Suppressor macrophage (primary cell): Measurements from ENCODE around the gene SLIT3.

ENCODE experiments used
- DNase-seq, 4 experiments: peaks; one replicate each; pipeline ENCODE4 v3.0.0-alpha.2; 2020 to 2022

The SLIT3 gene

DNA sequence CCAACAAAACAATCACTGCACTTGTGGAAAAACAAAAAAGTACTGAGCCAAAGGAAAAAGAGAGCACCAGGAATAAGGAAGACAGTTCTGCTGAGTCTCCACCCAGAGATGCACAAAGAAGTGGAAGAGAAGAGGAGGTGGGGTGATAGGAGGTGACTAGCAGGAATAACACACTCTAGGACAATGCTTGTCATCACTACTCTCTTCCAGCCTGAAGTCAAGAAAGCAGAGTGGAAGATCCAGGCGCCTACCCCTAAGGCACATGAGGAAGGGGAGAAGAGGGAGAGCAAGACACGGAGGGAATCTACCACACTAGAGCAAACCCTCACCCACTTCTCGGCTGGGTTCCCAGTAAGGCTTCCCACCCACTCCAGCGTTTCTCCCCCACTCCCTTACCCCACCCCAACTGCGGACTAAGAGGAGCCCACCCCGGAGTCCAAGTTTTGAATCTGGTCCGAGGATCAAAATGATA is 1.7 kb downstream of the SLIT3 start:
- DNase-seq = no peak

DNA sequence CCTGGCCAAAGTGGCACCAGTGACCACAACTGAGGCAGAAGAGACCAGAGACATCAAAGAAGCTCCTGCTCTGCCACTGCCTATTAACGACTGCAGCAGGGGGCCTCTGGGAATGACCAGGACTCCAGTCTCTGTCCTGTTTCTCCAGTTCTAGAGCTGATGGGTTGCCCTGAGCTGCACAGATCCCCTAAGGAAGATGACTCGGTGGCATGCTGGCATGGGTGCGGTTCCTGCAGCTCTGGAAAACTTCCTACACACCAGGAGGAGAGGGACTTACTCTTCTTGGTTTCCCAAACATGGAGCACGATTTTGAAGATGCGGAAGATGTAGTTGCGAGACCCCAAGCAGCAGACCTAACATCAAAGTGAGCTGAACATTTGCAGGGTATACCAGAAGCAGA is 2.7 kb downstream of the SLIT3 start:
- no peak for DNase-seq

DNA sequence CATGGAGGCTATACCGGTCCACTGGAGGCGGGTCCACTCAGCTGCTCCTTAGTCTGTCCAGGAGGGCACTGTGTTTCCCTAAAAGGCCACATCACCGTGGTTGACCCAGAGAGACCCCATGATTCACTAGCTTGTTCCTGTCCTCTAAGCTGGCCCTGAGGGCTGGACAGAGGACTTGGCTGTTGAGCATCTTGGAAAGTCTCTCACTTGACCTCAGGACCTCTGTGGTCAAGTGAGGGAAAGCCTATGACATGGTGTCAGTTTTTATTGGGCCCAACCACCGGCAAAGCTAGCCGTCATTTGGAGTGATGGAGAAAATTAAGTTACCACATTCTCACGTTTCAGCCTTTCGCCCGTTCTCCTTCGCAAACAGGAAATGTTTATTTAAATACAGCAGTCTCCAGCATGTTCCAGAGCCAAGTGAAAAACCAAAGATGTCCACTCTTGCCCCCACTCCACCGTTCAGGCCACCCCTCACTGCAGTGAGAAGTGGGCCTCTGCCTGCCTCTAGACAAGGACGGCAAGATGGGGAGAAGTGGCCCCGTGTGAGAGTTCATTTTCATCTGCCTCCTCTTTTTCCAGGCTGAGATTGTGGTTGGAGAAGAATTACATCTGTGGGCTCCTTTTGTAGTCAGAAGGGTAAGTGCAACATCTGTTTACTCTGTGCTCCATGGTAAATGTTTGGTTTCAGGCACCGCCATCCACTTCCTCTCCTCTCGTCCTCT is 4.4 kb downstream of the SLIT3 start:
- DNase-seq = no peak

DNA sequence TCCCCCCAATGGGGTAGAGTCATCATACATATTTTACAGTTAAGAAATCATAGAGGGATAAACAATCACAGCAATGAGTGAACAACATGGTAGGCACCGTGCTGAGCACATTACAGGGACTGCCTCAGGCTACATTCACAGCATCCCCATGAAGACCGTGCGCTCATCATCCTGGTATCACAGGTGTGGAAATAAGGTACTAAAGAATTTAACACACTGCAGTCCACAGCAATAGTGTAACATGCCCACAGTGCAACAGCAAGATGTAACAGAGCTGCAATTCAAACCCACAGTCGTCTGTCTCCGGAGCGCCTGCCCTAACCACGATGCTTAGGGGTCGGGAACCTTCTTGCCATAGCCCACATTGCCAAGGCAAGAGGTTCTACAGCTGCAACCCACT is 5.6 kb downstream of the SLIT3 start:
- DNase-seq = no peak

DNA sequence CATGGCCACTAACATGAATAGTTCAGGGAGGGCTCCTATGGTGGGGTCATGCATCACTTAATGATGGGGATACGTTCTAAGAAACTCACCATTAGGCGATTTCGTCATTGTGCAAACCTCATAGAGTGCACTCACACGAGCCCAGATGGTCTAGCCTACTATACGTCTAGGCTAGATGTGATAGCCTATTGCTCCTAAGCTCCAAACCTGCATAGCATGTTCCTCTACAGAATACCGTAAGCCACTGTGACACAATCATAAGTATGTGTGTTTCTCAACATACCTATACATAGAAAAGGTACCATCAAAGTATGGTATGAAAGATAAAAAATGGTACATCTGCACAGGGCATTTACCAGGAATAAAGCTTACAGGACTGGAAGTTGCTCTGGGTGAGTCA is 6.3 kb downstream of the SLIT3 start:
- DNase-seq = no peak

DNA sequence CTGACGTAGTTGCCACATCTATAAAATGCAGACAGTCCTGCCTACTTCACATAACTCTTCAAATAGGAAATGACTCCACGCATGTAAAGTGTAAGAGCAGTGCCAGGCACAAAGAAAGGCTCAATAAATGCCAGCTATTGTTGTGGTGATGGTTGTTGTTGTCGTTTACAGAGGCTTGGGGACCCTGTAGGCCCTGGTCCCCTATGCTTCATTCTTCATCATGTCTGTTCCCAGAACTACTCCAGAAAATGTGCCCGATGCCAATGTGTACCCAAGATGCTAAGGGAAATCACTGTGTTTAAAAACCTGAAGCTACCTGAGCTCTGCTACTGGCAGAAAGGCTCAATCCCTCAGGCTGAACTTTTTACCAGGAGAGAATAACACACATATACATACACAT is 9.1 kb downstream of the SLIT3 start:
- no peak for DNase-seq

DNA sequence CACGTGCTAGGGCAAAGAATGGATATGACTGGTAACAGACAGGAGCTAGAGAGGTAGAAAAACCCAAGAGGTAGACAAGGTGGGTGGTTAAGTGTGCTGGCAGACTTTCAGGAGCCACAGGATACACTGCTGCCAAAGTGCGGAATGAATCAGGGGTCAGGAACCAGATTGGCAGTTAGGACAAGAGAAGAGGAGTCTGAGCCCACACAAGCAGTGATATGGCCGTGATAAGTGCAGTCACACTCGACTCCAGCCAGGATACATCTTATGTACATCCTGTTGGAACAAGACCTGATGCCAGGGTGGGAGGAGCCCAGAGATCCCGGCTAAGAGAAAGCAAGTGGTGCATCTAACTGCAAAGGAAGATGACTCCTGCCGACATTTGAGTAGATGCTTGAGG is 10.0 kb downstream of the SLIT3 start:
- DNase-seq = no peak

DNA sequence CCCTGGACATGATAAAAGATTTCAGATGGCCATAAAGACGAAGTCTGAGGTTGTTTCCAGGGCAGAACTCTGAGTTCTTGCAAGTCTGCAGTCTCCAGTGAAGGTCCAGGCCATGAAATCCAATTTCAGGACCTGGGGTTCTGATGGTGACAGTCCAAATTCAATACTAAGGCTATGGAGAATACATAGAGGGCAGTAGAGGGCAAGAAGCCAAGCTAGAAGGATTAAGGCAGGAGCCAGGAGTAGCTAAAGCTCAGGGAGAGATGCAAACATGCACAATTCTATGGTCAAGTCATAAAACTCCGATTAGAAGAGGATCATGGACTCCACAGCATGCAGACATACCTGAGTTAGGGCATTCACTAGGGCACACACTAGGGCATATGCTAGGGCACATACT is 11.4 kb downstream of the SLIT3 start:
- DNase-seq = no peak

DNA sequence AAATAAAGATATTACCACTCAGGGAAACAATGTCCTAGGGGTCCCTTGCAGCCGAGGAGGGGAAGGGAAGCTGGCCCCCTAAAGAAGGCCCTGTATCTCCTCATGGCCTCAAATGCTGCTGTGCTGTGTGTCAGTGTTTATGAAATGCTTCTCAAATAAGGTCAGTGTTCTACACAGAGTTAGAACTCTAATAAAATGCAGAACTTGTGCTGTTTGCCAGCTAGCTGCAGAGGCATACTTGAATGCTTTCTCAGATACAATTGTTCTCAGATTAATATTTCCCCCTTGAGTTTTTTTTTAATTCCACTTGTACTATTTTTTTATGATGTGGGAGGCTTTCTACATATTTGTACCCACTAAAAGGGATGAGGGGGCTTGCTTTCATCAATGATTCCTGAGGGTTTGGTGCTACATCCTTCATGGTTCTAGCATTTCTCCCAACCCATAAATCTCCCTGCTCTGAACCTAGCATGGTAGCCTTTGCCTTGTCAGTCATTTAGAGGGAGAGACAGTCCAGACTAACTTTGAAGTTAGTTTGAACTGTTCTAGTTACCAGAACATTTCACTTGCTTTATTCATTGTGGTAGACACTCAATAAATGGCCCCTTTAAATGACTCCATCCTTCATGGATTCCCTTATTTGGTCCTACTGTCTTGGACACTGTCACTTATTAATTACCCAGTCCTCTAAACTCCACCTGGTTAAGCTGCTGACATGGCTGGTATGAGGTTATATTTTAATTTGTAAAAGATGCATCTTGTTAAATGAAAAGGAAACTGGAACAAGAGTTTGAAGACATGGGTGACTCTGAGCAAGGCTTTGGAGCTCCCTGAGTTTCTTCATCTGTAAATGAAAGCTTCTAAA is 12.6 kb downstream of the SLIT3 start:
- no peak for DNase-seq

DNA sequence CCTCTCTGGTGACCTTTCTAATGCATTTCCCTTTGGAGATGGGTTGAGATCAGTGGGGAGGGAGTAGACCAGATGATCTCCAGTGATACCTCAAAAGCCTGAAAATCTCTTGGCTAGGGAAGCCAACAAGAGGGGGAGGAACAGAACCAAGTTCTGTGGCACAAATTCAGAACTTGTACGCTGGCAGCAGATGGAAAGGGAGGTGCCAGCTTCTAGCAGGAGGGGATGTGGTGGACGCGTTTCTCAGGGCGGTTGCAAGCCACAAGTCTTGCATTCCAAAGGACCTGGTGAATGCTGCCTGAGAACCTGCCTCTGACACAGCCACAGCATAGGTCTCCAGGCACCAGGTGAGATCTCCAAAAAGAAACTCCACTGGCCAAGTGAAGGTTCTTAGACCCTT is 13.4 kb downstream of the SLIT3 start:
- DNase-seq = no peak

DNA sequence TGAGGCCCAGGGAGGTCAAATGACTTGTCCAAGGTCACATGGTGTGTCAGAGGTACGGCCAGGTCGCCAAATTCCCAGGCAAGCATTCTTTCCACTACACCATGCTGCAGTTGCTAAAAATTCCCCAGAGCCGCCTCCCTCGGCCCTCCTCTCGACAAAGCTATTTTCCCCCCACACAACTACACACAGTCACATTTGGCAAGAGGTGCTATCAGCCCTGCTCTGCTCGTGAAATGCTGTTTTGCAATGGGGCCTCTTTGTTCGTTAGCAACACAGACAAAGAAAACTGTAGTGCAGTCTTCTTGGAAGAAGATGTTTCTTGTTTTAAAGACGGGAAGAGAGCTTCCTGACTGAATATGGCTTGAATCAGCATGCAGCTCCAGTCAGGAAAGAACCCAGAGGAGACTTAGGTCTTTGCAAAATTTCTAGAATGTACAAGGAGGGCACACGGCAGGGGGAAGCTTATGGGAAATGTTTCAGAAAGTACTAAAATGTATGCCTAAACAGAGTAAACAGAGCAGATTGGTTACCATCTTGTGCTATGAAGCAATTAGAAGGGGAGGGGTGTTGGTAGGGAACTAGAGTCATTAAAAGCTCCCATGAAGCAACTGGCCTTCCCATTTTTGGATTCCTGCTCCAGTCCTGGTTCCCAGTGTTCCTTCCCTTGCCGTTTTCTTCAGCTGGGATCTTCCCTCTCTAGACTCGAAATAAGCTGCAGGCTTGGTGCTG is 14.2 kb downstream of the SLIT3 start:
- no peak for DNase-seq

DNA sequence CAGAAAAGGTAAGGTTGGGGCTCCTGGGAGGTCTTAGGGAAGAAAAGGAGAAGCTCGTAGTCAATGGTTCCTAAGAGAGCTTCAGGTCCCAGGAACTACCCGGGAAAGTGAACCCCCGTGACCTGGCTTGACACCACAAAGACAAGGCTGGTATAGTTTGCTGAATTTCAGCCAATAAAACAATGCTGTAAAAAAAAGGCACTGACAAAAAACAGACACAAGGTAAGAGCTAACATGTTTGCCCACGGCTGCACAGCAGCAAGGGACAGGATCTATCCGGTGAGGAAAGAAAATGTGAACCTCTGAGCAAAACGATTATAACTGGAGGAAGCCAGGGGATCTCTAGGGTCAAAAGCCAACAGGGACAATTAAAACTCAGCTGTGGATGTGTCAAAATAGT is 17.1 kb downstream of the SLIT3 start:
- no peak for DNase-seq

DNA sequence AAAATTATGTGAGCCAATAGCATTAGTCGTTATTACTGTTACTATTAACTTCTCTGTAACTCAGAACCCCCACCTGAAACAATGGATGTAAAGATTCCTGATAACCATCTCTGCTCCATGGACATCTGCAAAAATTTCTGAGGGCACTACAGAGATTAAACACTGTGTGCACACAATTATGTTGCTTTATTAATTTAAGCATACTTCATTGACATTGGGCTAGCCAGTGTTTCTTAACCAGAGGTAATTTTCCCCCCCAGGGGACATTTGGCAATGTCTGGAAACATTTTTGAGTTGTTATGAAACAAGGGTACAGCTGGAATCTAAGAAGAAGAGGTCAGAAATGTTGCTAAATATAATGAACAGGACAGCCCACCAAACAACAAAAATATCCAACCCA is 19.3 kb downstream of the SLIT3 start:
- no peak for DNase-seq

DNA sequence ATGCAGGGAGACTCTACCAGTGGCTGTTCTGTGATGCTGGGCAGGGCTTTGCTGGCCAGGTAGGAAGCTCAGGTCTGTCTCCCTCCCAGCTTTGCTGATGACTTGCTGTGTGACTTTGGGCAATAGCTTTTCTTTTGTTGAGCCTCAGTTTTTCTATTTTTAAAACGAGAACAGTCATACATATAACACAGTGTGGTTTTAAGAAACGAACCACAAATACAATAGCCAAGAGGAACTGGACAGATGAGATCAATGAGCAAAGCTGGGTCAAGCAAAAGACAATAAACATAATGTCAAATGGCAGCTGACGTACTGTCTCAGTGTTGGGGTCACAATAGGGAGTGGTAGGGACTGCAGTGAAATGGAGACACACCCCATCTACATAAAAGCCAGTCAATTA is 20.2 kb downstream of the SLIT3 start:
- no peak for DNase-seq

DNA sequence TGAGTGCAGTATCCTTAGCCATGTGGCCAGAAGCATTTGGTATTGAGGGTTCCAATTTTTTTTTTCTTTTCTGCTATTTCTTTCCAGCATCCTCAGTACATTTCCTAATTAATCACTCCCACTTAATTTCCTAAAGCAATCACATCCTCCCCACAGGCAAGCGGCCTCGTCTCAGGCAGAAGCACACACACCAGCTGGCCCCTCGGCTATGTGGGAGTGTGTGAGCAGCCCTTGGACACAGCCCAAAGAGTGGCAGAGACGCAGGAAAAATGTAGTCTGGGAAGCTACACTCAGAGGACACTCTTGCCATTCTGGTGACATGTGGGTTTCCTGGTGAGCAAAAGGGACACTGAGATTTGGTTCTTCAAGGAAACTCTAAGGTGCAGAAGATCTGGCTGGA is 20.7 kb downstream of the SLIT3 start:
- no peak for DNase-seq

DNA sequence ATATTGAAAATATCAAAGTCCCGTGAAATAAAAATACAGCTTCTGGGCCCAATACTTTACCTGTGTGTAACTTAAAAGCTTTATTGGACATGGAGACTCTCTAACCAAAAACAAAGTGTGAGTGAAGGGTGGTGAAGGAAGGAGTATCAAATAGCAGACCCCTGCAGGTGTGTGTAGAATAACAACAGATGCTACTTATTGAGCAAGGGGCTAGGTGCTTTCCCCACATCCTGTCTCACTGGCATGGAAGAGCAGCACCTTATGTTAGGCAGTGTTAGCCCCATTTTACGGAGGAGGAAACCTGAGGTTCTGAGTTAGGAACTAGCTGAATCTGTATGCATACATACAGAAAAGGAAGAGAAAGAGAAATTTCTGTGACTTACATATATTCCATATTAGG is 21.8 kb downstream of the SLIT3 start:
- DNase-seq = no peak

DNA sequence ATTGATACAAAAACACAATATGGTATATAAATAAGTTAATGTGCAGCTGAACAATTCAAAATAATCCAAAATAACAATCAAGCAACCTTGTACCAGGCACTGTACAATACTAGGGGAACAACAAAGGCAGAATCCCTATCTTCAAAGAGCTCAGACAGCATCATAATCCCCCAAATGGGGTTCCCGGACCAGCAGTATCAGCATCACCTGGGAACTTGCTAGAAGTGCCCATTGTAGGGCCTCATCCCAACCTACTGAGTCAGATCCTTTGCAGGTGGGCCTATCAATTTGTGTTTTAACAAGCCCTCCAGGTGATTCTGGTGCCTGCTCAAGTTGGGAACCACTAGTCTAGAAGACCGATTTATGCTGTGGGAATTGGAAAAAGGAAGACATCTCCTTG is 27.1 kb downstream of the SLIT3 start:
- DNase-seq = no peak

DNA sequence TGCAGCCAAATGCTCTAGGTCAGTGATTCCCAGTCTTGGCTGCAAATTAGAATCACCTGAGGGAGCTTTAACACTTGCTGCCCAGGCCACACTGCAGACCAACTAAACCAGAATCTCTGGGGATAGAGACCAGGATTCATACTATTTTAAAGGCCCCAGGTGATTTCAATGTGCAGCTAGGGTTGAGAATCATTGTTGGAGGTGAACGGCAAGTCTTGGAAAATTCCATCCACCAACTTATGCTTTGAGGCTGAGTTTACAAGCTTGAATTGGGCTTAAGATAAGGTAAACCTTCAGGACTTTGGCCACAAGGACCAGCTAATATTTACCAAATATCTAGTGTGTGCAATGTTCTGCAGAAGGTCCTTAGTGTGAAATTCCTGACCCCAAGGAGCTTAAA is 27.5 kb downstream of the SLIT3 start:
- DNase-seq = no peak

DNA sequence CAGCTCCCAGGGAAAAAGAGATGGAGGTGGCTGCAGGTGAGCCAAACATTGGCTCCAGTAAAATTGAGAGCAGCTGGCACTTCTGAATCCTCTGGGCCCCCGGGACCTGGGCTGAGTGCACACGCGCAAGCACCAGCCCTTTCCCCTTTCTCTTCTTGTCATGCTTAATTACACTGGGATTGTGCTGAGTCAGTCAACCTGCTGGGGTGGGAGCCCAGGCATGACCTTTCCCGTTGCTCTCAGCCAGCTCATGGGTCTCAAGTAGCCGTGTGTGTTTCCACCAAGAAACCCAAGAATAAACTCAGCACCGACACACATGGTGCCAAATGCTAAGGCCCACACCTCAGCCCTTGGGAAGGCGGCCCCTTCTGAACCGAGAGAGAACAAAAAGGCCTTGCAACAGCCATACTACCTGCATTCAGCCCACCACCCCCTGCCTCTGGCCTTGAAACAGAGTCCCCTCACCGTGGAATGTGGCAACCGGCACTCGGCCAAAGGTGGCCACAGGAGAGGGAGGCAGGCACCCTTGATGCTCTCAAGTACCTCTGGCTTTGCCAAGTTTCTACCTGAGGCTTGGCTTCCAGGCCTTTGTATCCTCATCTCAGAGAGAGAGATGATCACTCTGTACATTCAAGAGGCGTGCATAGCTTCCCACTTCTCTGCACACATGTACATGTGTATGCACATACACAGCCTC is 28.1 kb downstream of the SLIT3 start:
- no peak for DNase-seq

DNA sequence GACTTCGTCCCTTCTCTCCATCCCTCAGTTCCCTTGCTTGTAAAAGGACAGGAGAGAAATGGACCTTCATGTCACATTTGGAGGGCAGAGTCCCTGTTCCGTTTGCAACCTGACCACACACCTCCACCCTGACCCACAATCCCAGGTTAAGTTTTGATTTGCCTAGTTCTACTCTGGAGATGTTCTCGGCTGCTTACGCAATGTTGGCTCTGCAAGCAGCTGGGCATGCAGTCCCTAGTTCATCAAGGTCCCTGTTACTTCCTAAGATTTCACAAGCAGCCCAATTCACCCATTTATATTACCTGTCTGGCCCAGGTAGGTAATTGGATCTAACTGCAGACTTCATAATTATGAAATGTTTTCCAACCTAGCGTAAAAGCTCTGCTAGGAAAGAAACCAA is 28.8 kb downstream of the SLIT3 start:
- DNase-seq = no peak

DNA sequence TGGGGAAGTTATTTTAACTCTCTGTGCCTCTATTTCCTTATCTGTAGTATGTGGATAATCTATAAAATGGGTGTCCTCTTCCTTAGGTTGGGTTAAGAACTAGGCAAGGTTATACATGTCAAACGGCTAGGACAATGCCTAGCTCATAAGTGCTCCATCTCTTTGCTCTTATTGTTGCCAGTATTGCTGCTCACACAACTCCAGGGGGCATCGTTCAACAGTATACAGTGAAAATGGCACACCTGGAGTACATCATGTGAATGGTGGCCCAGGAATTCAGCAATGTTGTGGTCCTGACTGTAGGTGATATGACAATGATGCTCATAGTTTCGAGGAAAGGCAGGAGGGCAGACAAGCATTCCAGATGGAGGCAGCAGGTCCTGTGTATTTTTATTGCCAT is 30.1 kb downstream of the SLIT3 start:
- DNase-seq = no peak

DNA sequence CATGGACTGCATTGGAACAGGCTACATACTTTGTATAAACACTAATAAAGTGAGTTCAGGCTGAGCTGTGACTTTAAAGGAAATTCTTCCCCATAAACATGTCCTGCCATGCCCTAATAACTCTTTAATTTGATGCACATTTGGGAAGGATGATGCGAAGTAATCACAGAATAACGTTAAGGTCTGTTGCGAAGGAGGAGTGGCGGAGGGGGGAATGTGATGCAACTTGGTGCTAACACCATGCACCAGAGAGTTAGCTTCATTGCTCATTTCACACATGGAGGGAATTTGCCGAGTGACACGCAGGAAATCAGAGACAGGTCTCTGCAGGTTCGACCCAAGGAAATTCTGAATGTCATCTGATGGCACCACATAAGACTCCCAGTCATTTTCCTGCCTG is 32.9 kb downstream of the SLIT3 start:
- no peak for DNase-seq

DNA sequence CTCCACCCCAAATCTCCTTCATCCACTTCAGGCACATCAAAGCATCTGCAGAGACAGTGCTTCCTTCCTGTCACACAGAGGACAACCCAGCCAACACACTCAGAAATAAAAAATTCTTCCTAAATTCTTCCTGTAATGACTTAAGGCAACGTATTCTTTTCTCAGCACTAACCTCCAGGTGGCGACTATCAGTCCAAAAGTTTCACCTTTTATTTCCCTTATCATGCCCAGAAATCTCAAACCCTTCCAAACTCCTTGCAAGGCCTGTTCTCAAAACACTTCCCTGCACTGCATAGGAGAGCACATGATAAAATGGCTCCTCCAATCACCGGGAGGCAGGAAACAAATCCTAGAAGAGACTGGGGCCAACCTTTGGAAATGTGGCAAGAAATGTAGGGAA is 35.1 kb downstream of the SLIT3 start:
- peak in 1 of 4 experiments; percentile 2 for DNase-seq
